ENCODE data around the gene ATP11A.

DNA sequence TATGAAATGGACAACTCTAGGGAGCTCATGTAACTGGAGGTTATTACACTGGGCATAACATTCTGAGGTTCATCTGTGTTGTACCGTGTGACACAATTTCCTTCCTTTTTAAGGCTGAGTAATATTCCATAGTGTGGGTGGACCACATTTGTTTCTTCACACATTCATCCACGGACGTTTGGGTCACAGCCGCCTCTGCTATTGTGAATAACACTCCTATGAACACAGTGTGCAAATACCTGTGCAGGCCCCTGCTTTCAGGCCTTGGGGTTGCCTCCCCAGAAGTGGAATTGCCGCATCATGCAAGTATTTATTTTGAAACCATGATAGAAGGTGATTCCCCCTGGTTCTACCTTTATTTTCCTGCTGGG, 215.8 kb downstream of the ATP11A start:
- TF ChIP-seq, protein P1, sequence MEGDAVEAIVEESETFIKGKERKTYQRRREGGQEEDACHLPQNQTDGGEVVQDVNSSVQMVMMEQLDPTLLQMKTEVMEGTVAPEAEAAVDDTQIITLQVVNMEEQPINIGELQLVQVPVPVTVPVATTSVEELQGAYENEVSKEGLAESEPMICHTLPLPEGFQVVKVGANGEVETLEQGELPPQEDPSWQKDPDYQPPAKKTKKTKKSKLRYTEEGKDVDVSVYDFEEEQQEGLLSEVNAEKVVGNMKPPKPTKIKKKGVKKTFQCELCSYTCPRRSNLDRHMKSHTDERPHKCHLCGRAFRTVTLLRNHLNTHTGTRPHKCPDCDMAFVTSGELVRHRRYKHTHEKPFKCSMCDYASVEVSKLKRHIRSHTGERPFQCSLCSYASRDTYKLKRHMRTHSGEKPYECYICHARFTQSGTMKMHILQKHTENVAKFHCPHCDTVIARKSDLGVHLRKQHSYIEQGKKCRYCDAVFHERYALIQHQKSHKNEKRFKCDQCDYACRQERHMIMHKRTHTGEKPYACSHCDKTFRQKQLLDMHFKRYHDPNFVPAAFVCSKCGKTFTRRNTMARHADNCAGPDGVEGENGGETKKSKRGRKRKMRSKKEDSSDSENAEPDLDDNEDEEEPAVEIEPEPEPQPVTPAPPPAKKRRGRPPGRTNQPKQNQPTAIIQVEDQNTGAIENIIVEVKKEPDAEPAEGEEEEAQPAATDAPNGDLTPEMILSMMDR (IDR thresholded peaks at IDR 0.05), result no peak
- no peak for TF ChIP-seq EP300 (IDR thresholded peaks at IDR 0.05)
- no peak for TF ChIP-seq POLR2A (IDR thresholded peaks at IDR 0.05)

Measured in sigmoid colon (tissue), 4 donors.